GM23338 (cell line): Measurements from ENCODE around the gene FMO1. TPM values are rescaled to one million over a fixed set of nuclear protein-coding genes. Genes with fewer than 3 reads are reported as not detected.

Experiments
- ATAC-seq: fragments of 200-7000 bp; cut with Tn5 transposase; 3 replicates; pipeline ENCODE4 v1.9.1; 2020
- DNase-seq: peaks from one replicate; pipeline ENCODE4 v3.0.0-alpha.2; 2015; ENCODE audit warnings: low spot score
- H2AFZ ChIP-seq: fragments of 200-600 bp; sonication (generic); 2 replicates; pipeline ENCODE4 v1.8.0; 2016; ENCODE audit warnings: antibody characterized with exemption, mild to moderate bottlenecking, moderate library complexity
- H3F3A ChIP-seq: fragments of 200-600 bp; sonication (generic); replicated peaks from 2 replicates; pipeline ENCODE4 v1.8.0; 2017; ENCODE audit warnings: antibody characterized with exemption, mixed run types, low read depth
- H3K27ac ChIP-seq: fragments of 200-600 bp; sonication (generic); 2 replicates; pipeline ENCODE4 v1.6.1; 2016; ENCODE audit warnings: low read depth
- H3K27me3 ChIP-seq: fragments of 200-600 bp; sonication (generic); 2 replicates; pipeline ENCODE4 v1.8.0; 2016; ENCODE audit warnings: mild to moderate bottlenecking, mixed run types, moderate library complexity; ENCODE audit not compliant: insufficient read depth
- H3K36me3 ChIP-seq: fragments of 200-600 bp; sonication (generic); 2 replicates; pipeline ENCODE4 v1.8.0; 2016; ENCODE audit warnings: mild to moderate bottlenecking; ENCODE audit not compliant: insufficient read depth
- H3K4me1 ChIP-seq: fragments of 200-600 bp; sonication (generic); 2 replicates; pipeline ENCODE4 v1.8.0; 2016; ENCODE audit warnings: mild to moderate bottlenecking, moderate library complexity; ENCODE audit not compliant: insufficient read depth
- H3K4me2 ChIP-seq: fragments of 200-600 bp; sonication (generic); 2 replicates; pipeline ENCODE4 v1.7.1; 2017; ENCODE audit warnings: mixed run types
- H3K4me3 ChIP-seq: fragments of 200-600 bp; sonication (generic); 2 replicates; pipeline ENCODE4 v1.6.1; 2016; ENCODE audit warnings: mixed run types
- H3K79me2 ChIP-seq: fragments of 200-600 bp; sonication (generic); replicated peaks from 2 replicates; pipeline ENCODE4 v1.8.0; 2017; ENCODE audit warnings: mild to moderate bottlenecking; ENCODE audit not compliant: insufficient read depth
- H3K9me2 ChIP-seq: fragments of 200-600 bp; sonication (generic); 2 replicates; pipeline ENCODE4 v1.8.0; 2017; ENCODE audit not compliant: insufficient read depth
- H4K20me1 ChIP-seq: fragments of 200-600 bp; sonication (generic); replicated peaks from 2 replicates; pipeline ENCODE4 v1.8.0; 2017; ENCODE audit warnings: mild to moderate bottlenecking; ENCODE audit not compliant: insufficient read depth
- H3K27ac Mint-ChIP-seq: 2 replicates; pipeline ENCODE4 v1.8.0; 2020; ENCODE audit warnings: inconsistent platforms, mild to moderate bottlenecking, moderate library complexity, mixed read lengths
- H3K27me3 Mint-ChIP-seq: 3 replicates; pipeline ENCODE4 v1.8.0; 2022; ENCODE audit warnings: low read depth, mild to moderate bottlenecking, moderate library complexity, mixed read lengths, inconsistent platforms; ENCODE audit not compliant: insufficient read depth, poor library complexity
- H3K36me3 Mint-ChIP-seq: 3 replicates; pipeline ENCODE4 v1.8.0; 2021; ENCODE audit warnings: low read depth, mild to moderate bottlenecking, inconsistent platforms, moderate library complexity, mixed read lengths
- H3K4me1 Mint-ChIP-seq: 3 replicates; pipeline ENCODE4 v1.8.0; 2020; ENCODE audit warnings: mild to moderate bottlenecking, inconsistent platforms, mixed read lengths
- H3K4me3 Mint-ChIP-seq: 3 replicates; pipeline ENCODE4 v1.8.0; 2021; ENCODE audit warnings: moderate library complexity, mild to moderate bottlenecking, inconsistent platforms, mixed read lengths
- H3K9me3 Mint-ChIP-seq: 3 replicates; pipeline ENCODE4 v1.8.0; 2020; ENCODE audit warnings: moderate library complexity, mild to moderate bottlenecking, inconsistent platforms, mixed read lengths
- CREB1 ChIP-seq: fragments of 250-450 bp; sonication (Bioruptor Pico); IDR thresholded peaks from 2 replicates; pipeline ENCODE4 v1.5.0; 2020; ENCODE audit warnings: low read depth, mild to moderate bottlenecking, moderate library complexity
- CTCF ChIP-seq, 2 experiments: fragments of 200-600 bp in 1 of 2; sonication (generic) in 1 of 2; conservative IDR thresholded peaks; 2 replicates each; pipeline versions ENCODE4 v1.5.1 to v1.6.1; 2016 to 2017; ENCODE audit warnings: antibody characterized with exemption in 2 of 2, low read depth in 2 of 2, mild to moderate bottlenecking in 2 of 2, moderate library complexity in 1 of 2
- EZH2 ChIP-seq: fragments of 200-600 bp; sonication (generic); IDR thresholded peaks from one replicate; pipeline ENCODE4 v1.8.0; 2017; ENCODE audit warnings: antibody characterized with exemption, mild to moderate bottlenecking, low read depth; ENCODE audit not compliant: unreplicated experiment
- EZH2phosphoT487 ChIP-seq: fragments of 200-600 bp; sonication (generic); IDR thresholded peaks from one replicate; pipeline ENCODE4 v1.8.1; 2018; ENCODE audit warnings: antibody characterized with exemption; ENCODE audit not compliant: unreplicated experiment
- JUNB ChIP-seq: IDR thresholded peaks from one replicate; pipeline ENCODE4 v1.6.1; 2016; ENCODE audit warnings: antibody characterized with exemption; ENCODE audit not compliant: unreplicated experiment
- NANOG ChIP-seq: IDR thresholded peaks from 2 replicates; pipeline ENCODE4 v1.6.1; 2016; ENCODE audit warnings: antibody characterized with exemption, borderline replicate concordance
- POLR2AphosphoS5 ChIP-seq: IDR thresholded peaks from 2 replicates; pipeline ENCODE4 v1.6.1; 2016; ENCODE audit warnings: antibody characterized with exemption, low read depth
- STAT1 ChIP-seq: IDR thresholded peaks from one replicate; pipeline ENCODE4 v1.6.1; 2016; ENCODE audit warnings: antibody characterized with exemption; ENCODE audit not compliant: unreplicated experiment
- ZNF114 ChIP-seq: fragments of 250-450 bp; sonication (Bioruptor Pico); IDR thresholded peaks from 2 replicates; pipeline ENCODE4 v1.5.0; 2020; ENCODE audit warnings: mild to moderate bottlenecking, moderate library complexity
- ZNF331 ChIP-seq: fragments of 250-450 bp; sonication (Bioruptor Pico); IDR thresholded peaks from 2 replicates; pipeline ENCODE4 v1.5.0; 2020; ENCODE audit warnings: low read depth, mild to moderate bottlenecking, moderate library complexity
- ZNF462 ChIP-seq: fragments of 250-450 bp; sonication (Bioruptor Pico); IDR thresholded peaks from 2 replicates; pipeline ENCODE4 v1.5.0; 2020; ENCODE audit warnings: mild to moderate bottlenecking, moderate library complexity
- polyA plus RNA-seq: library from polyadenylated mRNA; unstranded; fragments of >200 nt; fragmentation: Nextera tagmentation; extraction: Ambion mirVana; gene quantifications from 2 replicates; pipeline ENCODE4 v1.2.1, GENCODE V29; 2016
- total RNA-seq: library from RNA; depleted of rRNA; stranded (reverse); fragments of >200 nt; shearing (Covaris generic); gene quantifications from 2 replicates; pipeline ENCODE4 v1.2.3, GENCODE V29; 2014
- TF ChIP-seq, protein P1 (sequence below): IDR thresholded peaks from 2 replicates; pipeline ENCODE4 v1.6.1; 2016; ENCODE audit warnings: antibody characterized with exemption
- TF ChIP-seq, protein P2 (sequence below): IDR thresholded peaks from one replicate; pipeline ENCODE4 v1.6.1; 2018; ENCODE audit warnings: antibody characterized with exemption; ENCODE audit not compliant: unreplicated experiment

FMO1 gene
- total and polyA plus RNA-seq, 2 experiments from 2014 or later = 0.19 TPM; not detected in 1

DNA sequence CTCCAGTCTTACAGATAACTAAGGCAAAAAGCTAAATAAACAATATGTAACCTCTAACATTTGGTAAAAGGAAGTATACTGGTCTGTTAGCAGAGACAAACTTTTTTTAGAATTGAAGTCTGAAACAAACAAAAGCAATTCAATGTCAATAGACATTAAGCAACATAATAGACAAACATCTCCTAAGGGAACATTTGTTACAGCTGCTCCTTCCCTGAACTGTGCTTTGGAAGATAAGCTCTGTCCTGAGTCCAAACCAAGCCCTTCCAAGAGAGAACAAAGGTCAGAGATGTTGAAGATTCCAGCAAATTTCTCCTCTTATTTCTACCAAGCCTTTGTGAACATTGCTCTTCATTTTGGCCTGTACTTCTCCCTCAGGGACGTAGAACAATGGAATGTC lies 37.9 kb upstream of the FMO1 start:
- H3K27ac ChIP-seq = no peak overlapping the region
- no peaks in the 10 kb centered on the region for H4K20me1 ChIP-seq
- no peaks in the 10 kb centered on the region for H3K36me3 ChIP-seq
- H3K4me3 Mint-ChIP-seq = no peak overlapping the region
- no peaks in the 10 kb centered on the region for H3K27me3 ChIP-seq
- peaks cover 18% of the 10 kb centered on the region for H3K4me1 Mint-ChIP-seq
- H3K4me3 ChIP-seq = no peak overlapping the region
- H3K27ac Mint-ChIP-seq = no peak overlapping the region
- H3K9me2 ChIP-seq = peaks cover 18% of the 10 kb centered on the region; the same call in 1 of the 2 replicates
- H3K9me3 Mint-ChIP-seq = peaks cover 2% of the 10 kb centered on the region; the same call in 1 of the 3 replicates
- TF ChIP-seq STAT1 (no peak), ZNF462 (no peak), ZNF331 (CRISPR knock-in tag) (no peak), JUNB (no peak), EZH2 (no peak), CTCF (conservative IDR thresholded peaks at IDR 0.05; ENCODE audit: low read depth in 2 of 2) (no peak), EZH2phosphoT487 (no peak), CREB1 (CRISPR knock-in tag) (no peak), NANOG (no peak), POLR2AphosphoS5 (no peak), ZNF114 (CRISPR knock-in tag) (no peak)
- TF ChIP-seq, protein P1, sequence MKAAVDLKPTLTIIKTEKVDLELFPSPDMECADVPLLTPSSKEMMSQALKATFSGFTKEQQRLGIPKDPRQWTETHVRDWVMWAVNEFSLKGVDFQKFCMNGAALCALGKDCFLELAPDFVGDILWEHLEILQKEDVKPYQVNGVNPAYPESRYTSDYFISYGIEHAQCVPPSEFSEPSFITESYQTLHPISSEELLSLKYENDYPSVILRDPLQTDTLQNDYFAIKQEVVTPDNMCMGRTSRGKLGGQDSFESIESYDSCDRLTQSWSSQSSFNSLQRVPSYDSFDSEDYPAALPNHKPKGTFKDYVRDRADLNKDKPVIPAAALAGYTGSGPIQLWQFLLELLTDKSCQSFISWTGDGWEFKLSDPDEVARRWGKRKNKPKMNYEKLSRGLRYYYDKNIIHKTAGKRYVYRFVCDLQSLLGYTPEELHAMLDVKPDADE = no peak
- TF ChIP-seq, protein P2, sequence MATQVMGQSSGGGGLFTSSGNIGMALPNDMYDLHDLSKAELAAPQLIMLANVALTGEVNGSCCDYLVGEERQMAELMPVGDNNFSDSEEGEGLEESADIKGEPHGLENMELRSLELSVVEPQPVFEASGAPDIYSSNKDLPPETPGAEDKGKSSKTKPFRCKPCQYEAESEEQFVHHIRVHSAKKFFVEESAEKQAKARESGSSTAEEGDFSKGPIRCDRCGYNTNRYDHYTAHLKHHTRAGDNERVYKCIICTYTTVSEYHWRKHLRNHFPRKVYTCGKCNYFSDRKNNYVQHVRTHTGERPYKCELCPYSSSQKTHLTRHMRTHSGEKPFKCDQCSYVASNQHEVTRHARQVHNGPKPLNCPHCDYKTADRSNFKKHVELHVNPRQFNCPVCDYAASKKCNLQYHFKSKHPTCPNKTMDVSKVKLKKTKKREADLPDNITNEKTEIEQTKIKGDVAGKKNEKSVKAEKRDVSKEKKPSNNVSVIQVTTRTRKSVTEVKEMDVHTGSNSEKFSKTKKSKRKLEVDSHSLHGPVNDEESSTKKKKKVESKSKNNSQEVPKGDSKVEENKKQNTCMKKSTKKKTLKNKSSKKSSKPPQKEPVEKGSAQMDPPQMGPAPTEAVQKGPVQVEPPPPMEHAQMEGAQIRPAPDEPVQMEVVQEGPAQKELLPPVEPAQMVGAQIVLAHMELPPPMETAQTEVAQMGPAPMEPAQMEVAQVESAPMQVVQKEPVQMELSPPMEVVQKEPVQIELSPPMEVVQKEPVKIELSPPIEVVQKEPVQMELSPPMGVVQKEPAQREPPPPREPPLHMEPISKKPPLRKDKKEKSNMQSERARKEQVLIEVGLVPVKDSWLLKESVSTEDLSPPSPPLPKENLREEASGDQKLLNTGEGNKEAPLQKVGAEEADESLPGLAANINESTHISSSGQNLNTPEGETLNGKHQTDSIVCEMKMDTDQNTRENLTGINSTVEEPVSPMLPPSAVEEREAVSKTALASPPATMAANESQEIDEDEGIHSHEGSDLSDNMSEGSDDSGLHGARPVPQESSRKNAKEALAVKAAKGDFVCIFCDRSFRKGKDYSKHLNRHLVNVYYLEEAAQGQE = no peak
- DNase-seq (no peak), ATAC-seq (peak; percentile 25; the same call in 1 of the 3 replicates)
- no peak overlapping the region for H2AFZ ChIP-seq
- H3K27me3 Mint-ChIP-seq = no peaks in the 10 kb centered on the region
- peaks cover 15% of the 10 kb centered on the region for H3K4me1 ChIP-seq
- no peaks in the 10 kb centered on the region for H3K36me3 Mint-ChIP-seq
- H3K4me2 ChIP-seq = peak overlapping the region; percentile 43; the same call in 1 of the 2 replicates
- H3F3A ChIP-seq = no peaks in the 10 kb centered on the region
- no peaks in the 10 kb centered on the region for H3K79me2 ChIP-seq
